HL-60/S4 treated with retinoic acid at 250 ng/mL for 4 days and 3 days (cell line): ENCODE data around the gene ARMC3.
"Not testable (repeated sequence)": the region's sequence is repeated elsewhere in the genome, so short reads cannot be mapped to it uniquely, and the experiment has no call there.

ENCODE experiments used
- in situ Hi-C: fragments of 300-500 bp; cut with MboI; formaldehyde crosslinking; loops from 2 replicates; pipeline ENCODE4 v1.7.0; 2022; ENCODE audit warnings: low sequenced_read_pairs

Gene ARMC3

DNA sequence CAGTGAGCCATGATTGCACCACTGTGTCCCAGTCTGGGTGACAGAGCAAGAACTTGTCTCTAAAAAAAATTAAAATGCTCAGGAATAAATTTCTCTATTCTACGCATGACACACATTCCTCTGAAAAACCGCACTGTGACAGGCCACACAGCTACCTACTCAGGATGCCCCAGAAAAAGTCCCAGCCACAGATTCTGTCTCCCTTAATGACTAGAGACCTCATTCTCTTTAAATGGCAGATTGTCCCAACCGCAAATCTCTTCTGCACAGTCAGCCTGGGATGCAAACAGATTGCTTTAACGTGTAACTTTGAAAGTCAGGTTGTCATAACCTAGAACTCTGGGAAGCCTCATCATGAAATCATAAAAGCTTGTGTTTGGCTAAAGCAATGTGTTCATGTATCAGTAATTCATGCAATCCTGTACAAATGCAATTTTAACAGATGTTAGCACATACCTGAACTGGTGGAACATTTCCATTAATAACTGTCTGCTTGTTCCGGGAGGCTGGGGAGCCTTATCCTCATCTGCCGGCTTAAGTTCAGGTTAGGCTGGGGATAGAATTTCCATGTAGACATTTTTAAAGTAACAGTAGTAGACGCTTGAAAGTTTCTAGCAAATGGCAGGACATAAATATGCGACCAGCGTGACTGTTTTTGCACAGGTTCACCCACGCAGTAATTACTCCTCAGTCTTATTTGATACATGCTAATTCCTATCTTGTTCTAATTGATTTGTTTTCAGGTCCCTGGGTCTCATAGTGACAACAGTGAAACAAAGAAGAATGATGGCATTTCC is 141.4 kb downstream of the ARMC3 start:
- in situ Hi-C loops: no loop called here

DNA sequence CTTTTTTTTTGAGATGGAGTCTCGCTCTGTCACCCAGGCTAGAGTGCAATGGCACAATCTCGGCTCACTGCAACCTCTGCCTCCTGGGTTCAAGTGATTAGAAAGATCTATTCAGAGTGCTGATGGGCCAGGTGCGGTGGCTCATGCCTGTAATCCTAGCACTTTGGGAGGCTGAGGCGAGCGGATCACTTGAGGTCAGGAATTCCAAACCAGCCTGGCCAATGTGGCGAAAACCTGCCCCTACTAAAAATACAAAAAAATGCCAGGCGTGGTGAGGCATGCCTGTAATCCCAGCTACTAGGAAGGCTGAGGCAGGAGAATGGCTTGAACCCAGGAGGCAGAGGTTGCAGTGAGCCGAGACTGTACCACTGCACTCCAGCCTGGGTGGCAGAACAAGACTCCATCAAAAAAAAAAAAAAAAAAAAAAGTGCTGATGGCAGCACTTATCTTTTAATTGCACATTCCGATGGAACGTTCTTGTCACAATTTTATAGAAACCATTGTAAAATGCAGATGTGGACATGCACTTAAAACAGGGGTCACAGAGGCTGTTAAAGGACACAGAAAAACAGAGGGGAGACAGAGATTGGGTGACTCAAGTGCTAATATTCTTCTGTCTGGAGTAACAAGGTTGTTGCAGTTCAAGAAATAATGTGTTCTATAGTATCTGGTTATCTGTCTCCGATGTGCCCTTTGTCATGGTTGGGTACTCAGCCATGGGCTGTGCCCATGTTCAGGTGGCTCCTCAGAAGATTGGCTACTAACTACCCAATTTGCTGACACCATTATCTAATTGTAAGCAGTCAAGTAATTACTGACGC is 142.4 kb downstream of the ARMC3 start:
- in situ Hi-C loops: not testable (repeated sequence)

DNA sequence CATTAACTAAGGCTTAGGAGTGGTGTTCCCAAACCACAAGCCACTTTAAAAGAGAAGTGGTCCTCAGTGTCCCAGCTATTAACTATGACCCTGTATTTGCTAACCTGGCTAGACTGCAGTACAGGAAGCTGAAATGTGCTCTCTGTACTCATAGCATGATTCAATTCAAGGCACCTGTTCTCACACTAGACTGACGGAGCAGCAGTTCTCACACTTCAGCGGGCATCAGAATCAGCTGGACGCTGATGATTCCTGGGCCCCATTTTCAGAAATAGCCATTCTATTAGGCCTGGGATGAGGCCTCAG is 143.0 kb downstream of the ARMC3 start:
- in situ Hi-C loops: no loop called here

DNA sequence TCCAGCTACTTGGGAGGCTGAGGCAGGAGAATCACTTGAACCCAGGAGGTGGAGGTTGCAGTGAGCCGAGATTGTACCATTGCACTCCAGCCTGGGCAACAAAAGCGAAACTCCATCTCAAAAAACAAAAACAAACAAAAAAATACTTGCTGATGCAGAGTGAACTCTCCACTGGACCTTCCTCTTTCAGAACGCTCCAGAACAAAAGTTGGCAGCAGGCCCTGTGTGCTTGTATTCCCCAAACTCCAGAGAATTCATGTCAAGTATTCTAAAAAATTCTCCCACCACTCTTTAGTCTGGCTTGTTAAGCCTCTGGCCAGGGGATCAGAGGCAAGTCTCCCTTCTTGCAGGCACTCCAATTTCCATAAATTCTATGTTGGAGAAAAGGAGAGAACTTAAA is 144.7 kb downstream of the ARMC3 start:
- in situ Hi-C loops: not testable (repeated sequence)

DNA sequence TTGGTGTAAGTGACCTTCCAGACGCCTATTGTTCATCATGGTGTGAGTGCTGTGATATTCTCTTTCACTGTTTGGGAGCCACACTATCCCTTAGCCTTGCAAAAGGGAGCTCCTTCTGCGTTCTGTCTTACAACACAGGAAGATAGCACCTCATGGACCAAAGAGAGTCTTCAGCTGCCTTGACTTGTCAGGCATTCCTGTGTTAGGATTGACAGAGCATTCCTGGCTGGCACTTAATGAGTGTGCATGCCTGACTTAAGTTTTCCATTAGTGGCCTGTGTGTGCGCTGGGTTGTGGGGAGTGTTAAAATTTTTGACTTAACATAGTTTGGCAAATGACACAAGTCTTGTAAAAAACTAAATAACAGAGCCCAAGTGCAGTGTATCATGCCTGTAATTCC is 145.7 kb downstream of the ARMC3 start:
- in situ Hi-C loops: no loop called here

DNA sequence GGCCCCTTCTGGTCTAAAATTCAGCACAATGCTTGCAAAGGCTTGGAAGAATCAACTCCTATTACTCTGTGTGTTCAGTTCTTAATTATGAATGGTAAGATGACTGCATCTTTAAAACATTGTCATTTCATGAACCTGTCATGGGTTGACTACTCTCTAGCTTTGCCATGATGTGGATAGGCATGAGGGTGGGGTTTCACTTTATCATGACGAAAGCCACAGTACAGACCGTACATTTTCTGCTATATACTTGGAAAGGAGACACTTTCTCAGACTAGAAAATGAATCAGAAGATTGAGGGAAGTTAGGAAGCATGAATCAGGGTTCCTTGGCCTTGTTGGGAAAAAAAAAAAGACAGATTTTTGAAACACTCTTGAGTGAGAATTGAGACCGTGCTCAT is 147.8 kb downstream of the ARMC3 start:
- in situ Hi-C loops: no loop called here

DNA sequence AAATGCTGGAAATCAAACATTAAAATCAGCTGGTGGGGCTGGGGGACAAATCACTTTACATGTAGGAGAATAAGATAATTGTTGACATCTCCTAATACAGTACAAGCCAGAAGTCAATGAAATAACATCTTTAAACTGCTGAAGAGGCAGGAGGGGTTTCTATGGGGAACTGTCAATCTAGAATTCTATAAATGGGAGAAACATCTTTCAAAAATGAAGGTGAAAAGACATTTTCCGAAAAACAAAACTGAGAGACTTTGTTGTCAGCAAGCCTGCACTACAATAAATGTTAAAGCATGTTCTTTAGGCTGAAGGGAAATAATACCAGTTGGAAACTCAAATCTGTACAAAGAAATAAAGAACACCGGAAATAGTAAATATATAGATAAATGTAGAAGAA is 150.3 kb downstream of the ARMC3 start:
- in situ Hi-C loops: no loop called here

DNA sequence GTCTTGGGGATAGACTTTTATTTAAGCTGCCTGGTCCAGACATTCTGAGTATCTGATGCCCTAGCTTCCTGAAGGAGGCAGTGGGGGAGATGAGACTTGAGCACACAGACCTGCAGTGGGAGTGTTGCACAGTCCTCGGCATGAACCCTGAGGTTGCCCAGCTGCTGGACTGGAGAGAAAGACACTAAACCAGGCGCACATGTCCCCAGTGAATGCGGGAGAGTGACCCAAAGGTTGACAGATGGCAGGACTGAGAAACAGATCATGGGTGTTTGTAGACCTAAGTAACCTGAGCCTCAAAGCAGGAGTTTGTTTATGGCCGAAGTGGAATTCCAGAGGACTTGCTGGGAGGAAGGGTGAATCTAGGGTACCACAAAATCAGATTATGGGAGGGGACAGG is 151.8 kb downstream of the ARMC3 start:
- in situ Hi-C loops: no loop called here

DNA sequence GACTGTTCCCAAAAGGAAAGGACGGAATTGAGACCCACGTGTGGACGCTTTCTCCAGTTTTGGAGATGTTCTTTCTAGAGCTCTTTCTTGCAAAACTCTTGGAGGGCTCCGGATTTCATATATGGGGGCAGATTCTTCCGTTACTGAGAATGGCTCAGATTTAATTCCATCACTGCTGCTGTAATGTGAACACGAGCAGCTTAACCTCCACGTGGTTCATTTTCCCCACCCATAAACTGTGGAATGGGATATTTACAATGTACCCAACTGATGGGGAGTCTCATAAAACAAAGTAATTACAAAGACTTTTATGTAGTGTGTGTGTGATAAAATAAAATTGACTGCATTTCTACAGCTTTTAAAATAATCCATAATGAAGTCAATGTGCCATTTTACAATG is 152.4 kb downstream of the ARMC3 start:
- in situ Hi-C loops: no loop called here

DNA sequence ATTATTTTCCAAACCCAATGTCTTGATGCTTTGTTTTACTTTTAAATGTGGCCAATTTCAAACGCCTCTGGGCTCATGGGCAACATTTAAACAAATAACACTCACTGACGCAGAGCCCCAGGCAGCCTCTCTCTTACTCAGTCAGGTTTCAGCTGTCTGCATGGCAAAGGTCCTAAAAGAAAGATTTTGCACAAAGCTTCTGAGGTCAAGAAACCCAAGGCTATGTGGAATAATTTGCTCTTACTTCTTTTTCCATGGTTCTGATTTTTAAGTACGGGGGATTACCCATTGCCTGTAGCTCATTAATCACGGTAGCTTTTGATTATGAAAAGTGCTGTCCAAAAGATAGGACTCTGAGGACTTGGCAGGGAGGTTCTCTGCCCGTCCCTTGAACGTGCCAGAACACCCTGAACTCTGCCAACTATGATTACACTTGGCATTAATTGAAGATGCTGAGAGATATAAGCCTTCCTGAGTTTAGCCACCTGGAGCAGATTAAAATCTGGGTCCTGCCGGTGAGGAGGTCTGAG is 153.4 kb downstream of the ARMC3 start:
- in situ Hi-C loops: no loop called here

DNA sequence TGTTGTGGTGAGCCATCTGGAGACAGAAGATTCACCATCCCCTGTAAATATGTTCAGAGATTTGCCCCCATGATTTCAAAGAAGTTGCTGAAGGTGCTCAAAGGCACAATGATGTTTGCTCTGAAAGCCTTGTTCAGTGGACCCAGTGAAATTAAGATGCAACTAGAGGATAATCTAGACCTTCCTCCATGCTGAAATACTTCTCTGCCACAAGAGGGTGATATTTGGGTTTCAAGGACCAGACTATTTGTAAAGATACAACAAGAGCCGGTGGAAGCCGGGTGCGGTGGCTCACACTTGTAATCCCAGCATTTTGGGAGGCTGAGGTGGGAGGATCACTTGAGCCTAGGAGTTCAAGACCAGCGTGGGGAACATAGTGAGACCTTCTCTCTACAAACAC is 154.0 kb downstream of the ARMC3 start:
- in situ Hi-C loops: no loop called here
